GM19468 (cell line): ENCODE results near the gene B3GALNT1.

Experiments used
- ATAC-seq: cut with Tn5 transposase; IDR thresholded peaks from one replicate; pipeline ENCODE4 v1.9.1; 2021; ENCODE audit warnings: mild to moderate bottlenecking, moderate library complexity, moderate number of reproducible peaks; ENCODE audit not compliant: unreplicated experiment; ENCODE audit errors: extremely low read depth

The B3GALNT1 gene

GRCh38 chr3:161082063-161082462, 23.1 kb downstream of the B3GALNT1 start:
- ATAC-seq: no peak

GRCh38 chr3:161081633-161082032, 23.5 kb downstream of the B3GALNT1 start:
- ATAC-seq: peak; percentile 50

- ATAC-seq: no peak
Measured at GRCh38 chr3:161073181-161073580, 32.0 kb downstream of the B3GALNT1 start.

DNA sequence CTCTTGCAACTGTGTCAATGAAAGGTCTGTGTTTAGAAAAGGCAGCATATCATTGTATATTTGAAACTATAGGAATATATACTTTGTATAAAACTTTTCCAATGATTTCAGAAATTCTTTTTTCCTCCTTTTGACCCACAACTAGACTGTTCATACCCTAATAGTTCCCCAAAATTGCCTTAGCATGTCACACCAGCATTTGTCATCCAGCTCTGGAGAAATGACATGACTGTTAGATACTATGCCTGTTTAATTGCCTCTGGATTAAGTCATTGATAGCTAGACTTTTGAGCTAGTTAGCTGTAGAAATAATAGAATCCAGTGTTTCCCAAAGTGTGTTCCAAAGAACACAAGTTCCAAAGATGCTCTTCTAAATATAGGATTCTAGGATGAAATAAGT, 32.4 kb downstream of the B3GALNT1 start:
- ATAC-seq: no peak

DNA sequence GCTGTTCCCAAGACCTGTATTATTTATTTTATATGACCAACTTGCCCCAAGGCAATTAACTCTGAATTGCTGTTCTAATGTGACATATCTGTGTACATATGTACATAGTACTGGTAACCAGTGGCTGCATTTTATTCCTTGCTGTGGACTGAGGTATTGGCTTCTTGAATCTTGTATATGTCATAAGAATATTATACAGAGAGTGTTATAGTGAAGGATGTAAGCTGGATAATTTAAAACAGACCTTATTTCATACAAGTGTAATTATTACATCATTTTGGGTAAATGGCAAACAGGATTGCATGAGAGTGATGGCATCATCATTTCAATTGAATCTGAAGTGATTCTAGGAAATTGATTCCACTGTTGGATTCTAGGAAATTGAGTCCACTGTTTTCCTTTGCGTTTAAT, 32.9 kb downstream of the B3GALNT1 start:
- no peak for ATAC-seq

DNA sequence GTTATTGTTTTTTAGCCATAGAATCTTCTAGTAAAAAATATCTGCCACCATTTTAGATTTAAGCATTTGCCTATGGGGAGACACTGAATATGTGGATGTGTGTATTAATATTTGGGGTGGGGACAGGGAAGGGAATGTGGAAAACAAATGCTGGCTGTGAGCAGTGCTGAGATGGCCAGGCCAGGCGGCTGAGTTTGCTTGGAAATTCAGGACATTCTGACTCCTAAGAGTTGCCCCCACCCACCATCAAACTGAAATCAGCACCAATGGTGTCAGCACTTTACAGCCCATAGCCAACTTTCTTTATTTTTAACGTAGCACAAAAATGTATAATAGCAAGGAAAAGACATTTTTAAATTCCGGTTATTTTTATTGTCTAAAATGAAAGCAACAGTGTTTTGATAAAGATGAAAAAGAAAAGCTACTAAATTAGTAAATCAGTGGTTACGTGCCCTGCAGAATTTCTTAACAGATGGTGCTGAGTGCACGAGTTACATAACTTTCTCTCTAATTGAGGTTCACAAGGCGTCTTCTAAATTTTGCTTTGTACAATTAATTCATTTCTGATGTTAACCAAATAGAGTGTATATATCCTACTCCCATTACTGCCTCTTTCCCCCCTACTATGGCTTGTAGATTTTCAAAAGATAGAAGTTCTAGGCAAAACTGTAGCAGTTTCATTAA, 34.0 kb downstream of the B3GALNT1 start:
- no peak for ATAC-seq

GRCh38 chr3:161070252-161070930, 34.8 kb downstream of the B3GALNT1 start:
- ATAC-seq: no peak

DNA sequence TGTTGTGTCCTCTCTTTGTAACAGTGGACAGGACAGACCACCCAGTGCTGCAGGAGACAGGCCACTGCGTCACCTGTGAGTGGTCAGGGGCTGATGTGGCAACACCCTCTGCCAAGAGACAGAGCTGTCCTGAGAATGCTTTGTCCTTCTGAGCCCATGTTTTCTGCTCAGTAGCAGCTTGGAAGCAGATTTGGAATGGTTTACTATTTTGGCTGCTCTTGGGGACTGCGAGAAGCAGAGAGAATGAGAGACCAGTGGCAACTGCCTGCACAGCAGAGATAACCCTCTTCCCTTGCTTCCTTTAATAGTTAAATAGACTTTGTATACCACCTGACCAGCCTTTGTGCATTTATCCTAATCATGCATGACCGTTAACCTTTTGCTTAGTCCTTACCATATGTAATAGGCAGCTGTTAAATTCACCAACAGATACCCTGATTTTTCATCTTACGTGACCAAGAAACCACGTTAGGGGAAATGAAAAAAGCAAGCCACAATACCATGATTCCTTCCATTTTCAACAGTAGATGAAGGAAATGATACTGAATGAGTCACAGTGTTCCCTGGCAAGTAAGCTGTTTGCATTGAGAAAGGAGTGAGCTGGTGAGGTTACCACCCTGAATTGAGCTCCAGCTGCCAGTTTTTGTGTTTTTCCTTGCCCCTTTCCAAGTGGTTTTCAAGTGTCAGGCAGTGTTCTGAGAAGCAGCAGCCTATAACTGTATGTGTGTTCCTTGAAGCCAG, 35.5 kb downstream of the B3GALNT1 start:
- ATAC-seq: peak; percentile 91

DNA sequence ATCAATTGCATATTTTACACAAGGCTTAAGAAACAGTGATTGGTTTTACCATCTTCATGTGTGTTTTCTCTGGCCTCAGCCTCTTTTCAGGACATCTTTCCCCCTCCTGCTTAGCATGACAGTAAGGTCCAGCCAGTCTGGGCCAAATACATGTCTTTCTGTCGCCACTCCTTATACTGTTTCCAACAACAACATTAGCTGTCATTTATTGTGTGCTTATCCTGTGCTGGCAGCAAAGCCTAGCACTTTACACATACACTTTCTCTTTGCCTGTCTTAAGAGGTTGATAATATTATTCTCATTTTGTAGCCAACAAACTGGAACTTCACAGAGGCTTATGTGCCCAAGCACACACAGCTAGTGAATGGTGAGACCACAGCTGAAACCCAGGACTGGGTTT, 37.8 kb downstream of the B3GALNT1 start:
- no peak for ATAC-seq

- no peak for ATAC-seq
Measured at GRCh38 chr3:161066930-161067329, 38.2 kb downstream of the B3GALNT1 start.

- ATAC-seq: no peak
Measured at GRCh38 chr3:161064413-161064812, 40.7 kb downstream of the B3GALNT1 start.

GRCh38 chr3:161054860-161055604, 50.1 kb downstream of the B3GALNT1 start:
- no peak for ATAC-seq

DNA sequence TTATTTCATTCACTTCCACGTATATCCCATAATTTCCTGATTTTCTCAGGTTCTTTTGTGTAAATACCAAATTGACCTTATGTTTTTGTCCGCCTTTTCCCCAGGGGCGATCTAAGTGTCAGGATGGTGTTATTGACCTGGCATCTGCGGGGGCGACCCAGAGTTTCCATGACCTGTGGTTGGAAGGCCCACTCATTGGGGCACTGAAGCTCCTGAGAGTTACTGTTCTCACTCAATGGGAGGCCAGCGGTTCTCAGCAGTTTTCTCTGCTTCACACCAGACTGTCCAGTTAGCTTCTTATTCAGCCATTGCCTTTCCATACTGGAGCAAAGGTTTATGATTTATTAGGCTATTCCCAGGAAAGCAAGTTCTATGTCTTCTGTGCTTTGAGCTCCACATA, 53.3 kb downstream of the B3GALNT1 start:
- no peak for ATAC-seq

- ATAC-seq: no peak
Measured at GRCh38 chr3:161050935-161051334, 54.2 kb downstream of the B3GALNT1 start.

DNA sequence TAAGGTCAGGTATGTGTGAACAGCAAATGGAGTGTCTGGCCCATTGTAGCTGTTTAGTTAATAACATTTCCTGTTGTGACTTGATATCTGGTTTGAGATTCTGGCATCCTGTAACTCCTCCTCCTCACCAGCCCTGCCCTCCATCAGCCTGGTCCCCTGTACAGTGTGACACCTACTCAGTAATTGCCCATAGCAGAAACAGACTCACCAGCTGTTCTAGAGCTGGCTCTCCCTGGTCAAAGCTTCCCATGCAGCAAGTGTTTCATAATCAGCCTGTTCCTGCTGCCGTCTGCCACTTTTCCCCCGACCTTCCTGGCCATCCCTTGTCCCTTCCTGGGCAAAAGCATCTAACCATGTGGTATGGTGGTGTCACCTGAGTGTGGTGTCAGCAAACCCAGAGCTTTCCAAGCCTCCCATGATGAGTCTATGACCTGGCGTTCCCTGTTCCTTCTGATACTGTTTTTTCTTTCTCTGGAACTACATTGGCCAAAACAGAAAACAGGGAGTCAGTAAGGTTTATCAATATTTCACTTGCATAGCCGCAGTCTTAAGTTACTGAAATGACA, 55.4 kb downstream of the B3GALNT1 start:
- ATAC-seq: no peak

- peak; percentile 67 for ATAC-seq
Measured at GRCh38 chr3:161043336-161044035, 61.7 kb downstream of the B3GALNT1 start.

DNA sequence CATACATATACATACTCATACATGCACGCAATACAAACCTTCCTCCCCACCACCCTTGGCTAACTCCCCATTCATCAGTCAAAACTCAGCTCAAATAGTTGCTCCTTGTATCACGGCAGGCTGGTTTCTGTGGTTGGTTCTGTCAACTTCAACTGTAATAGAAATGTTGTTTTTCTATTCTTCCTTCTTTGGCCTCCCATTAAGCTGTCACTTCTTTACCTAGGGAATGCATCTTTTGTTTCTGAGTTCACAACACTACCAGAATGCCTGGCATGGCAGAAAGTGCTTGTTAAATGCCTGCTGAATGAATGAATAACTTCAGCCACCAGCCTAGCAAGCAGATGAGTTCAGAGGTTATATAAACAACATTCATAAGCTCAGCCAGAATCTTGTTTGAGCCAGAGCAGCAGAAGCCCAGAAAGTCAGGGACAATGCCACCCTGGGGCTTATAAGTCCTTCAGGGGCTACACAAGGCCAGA, 63.1 kb downstream of the B3GALNT1 start:
- ATAC-seq: peak; percentile 40

DNA sequence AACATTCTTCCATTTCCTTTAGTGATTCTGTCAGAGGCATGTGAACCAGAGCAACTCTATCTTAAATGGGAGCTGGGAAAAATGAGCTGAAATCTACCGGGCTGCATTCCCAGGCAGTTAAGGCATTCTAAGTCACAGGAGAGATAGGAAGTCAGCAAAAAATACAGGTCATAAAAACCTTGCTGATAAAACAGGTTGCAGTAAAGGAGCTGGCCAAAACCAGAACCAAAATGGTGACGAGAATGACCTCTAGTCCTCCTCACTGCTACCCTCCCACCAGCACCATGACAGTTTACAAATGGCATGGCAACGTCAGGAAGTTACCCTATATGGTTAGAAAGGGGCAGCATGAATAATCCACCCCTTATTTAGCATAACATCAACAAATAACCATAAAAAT, 66.4 kb downstream of the B3GALNT1 start:
- no peak for ATAC-seq

- ATAC-seq: no peak
Measured at GRCh38 chr3:161035711-161036110, 69.4 kb downstream of the B3GALNT1 start.
